Lower leg skin (tissue), 3 donors: ENCODE data around the gene C13orf46.

Experiments used
- CTCF ChIP-seq, 3 donors: fragments of 450-650 bp; IDR thresholded peaks; one replicate each; pipeline ENCODE4 v1.5.1; 2016; ENCODE audit warnings: antibody characterized with exemption in 3 of 3, mild to moderate bottlenecking in 3 of 3, moderate library complexity in 2 of 3
- POLR2A ChIP-seq, 2 donors: fragments of 450-650 bp; IDR thresholded peaks; one replicate each; pipeline ENCODE4 v1.6.1; 2016 to 2017; ENCODE audit warnings: antibody characterized with exemption in 2 of 2, mild to moderate bottlenecking in 1 of 2, moderate library complexity in 1 of 2

- TF ChIP-seq CTCF (IDR thresholded peaks at IDR 0.05) (no peak), POLR2A (IDR thresholded peaks at IDR 0.05) (no peak)
Observed at GRCh38 chr13:113915786-113916329, 58.0 kb downstream of the C13orf46 start.
